Kidney epithelial cell (primary cell): ENCODE data around the gene SNAP47. TPM values are rescaled to one million over a fixed set of nuclear protein-coding genes. Genes with fewer than 3 reads are reported as not detected.

Source experiments
- DNase-seq: peaks from one replicate; pipeline ENCODE4 v3.0.0-alpha.2; 2010; ENCODE audit warnings: low read depth
- H3K27me3 ChIP-seq: 2 replicates; pipeline ENCODE4 v1.6.0; 2011; ENCODE audit warnings: low read length; ENCODE audit not compliant: control insufficient read depth, insufficient read depth
- H3K36me3 ChIP-seq: 2 replicates; pipeline ENCODE4 v1.5.1; 2011; ENCODE audit warnings: low read length; ENCODE audit not compliant: control insufficient read depth, insufficient read depth
- H3K4me3 ChIP-seq: 2 replicates; pipeline ENCODE4 v1.5.1; 2011; ENCODE audit warnings: low read depth, mild to moderate bottlenecking, control low read depth, low read length
- CTCF ChIP-seq: IDR thresholded peaks from 2 replicates; pipeline ENCODE4 v1.5.1; 2011; ENCODE audit warnings: mild to moderate bottlenecking, moderate library complexity, low read length, control low read depth, inconsistent platforms; ENCODE audit not compliant: insufficient read depth, poor library complexity, severe bottlenecking
- total RNA-seq: library from RNA; depleted of rRNA; stranded (reverse); fragments of >200 nt; gene quantifications from 2 replicates; pipeline ENCODE4 v1.2.3, GENCODE V29; 2015

The SNAP47 gene
- total RNA-seq, 1 donor from 2014 or later, result 40.2 TPM

- Histone ChIP-seq H3K4me3 (no peak overlapping the region), H3K36me3 (no peaks in the 10 kb centered on the region), H3K27me3 (peaks cover 7% of the 10 kb centered on the region)
- no peak for TF ChIP-seq CTCF
- DNase-seq, result no peak
These were observed 59.6 kb downstream of the SNAP47 start for GRCh38 chr1:227794817-227795192.

GRCh38 chr1:227795732-227796131, 60.5 kb downstream of the SNAP47 start:
- DNase-seq, result no peak
- no peak for TF ChIP-seq CTCF
- H3K27me3 ChIP-seq, result peaks cover 7% of the 10 kb centered on the region

GRCh38 chr1:227796359-227796915, 61.2 kb downstream of the SNAP47 start:
- DNase-seq, result no peak
- H3K4me3 ChIP-seq, result no peak overlapping the region
- H3K36me3 ChIP-seq, result no peaks in the 10 kb centered on the region
- peaks cover 7% of the 10 kb centered on the region for H3K27me3 ChIP-seq
- TF ChIP-seq CTCF, result no peak

More at GRCh38 chr1:227795732-227796131, 60.5 kb downstream of the SNAP47 start:
- Histone ChIP-seq H3K36me3 (no peaks in the 10 kb centered on the region), H3K4me3 (no peak overlapping the region)

- Histone ChIP-seq H3K27me3 (peaks cover 7% of the 10 kb centered on the region), H3K4me3 (no peak overlapping the region), H3K36me3 (no peaks in the 10 kb centered on the region)
- TF ChIP-seq CTCF, result no peak
- no peak for DNase-seq
These were observed 61.9 kb downstream of the SNAP47 start for GRCh38 chr1:227797144-227797543.

GRCh38 chr1:227797625-227798024, 62.4 kb downstream of the SNAP47 start:
- Histone ChIP-seq H3K36me3 (no peaks in the 10 kb centered on the region), H3K4me3 (no peak overlapping the region), H3K27me3 (peaks cover 7% of the 10 kb centered on the region)
- no peak for DNase-seq
- no peak for TF ChIP-seq CTCF
